AG09309 (cell line): ENCODE data around the gene BPIFA2.
"Not testable (repeated sequence)": the region's sequence is repeated elsewhere in the genome, so short reads cannot be mapped to it uniquely, and the experiment has no call there.

Source experiments
- DNase-seq: peaks from one replicate; pipeline ENCODE4 v3.0.0-alpha.2; 2010; ENCODE audit warnings: low read depth
- H3K4me3 ChIP-seq: 2 replicates; pipeline ENCODE4 v1.5.1; 2011; ENCODE audit warnings: mild to moderate bottlenecking, low read depth, low read length, moderate library complexity; ENCODE audit not compliant: control insufficient read depth
- CTCF ChIP-seq: IDR thresholded peaks from 2 replicates; pipeline ENCODE4 v1.5.1; 2011; ENCODE audit warnings: mild to moderate bottlenecking, low read depth, low read length, inconsistent platforms; ENCODE audit not compliant: insufficient read depth, control insufficient read depth; ENCODE audit errors: missing control alignments

BPIFA2 gene

GRCh38 chr20:33167859-33168258 is at the start of gene BPIFA2:
TSS of gene BPIFA2 (plus strand) at chr20:33168159. CDS start at chr20:33169146, 987 bp downstream.
- TF ChIP-seq CTCF = no peak
- no peak for DNase-seq
- H3K4me3 ChIP-seq = no peak within 1 kb of the TSS

- H3K4me3 ChIP-seq = no peak overlapping the region
- no peak for TF ChIP-seq CTCF
- DNase-seq = no peak
These were observed 47.9 kb upstream of the BPIFA2 start for GRCh38 chr20:33119725-33120720.

- TF ChIP-seq CTCF = no peak
- no peak for DNase-seq
- H3K4me3 ChIP-seq = no peak overlapping the region
These were observed 47.0 kb upstream of the BPIFA2 start for GRCh38 chr20:33120934-33121333.

GRCh38 chr20:33122297-33122696 is 45.7 kb upstream of the BPIFA2 start:
- not testable (repeated sequence) for DNase-seq

GRCh38 chr20:33124261-33124660 is 43.7 kb upstream of the BPIFA2 start:
- H3K4me3 ChIP-seq = no peak overlapping the region
- no peak for TF ChIP-seq CTCF
- DNase-seq = no peak

More at GRCh38 chr20:33122297-33122696, 45.7 kb upstream of the BPIFA2 start:
- H3K4me3 ChIP-seq = not testable (repeated sequence)

GRCh38 chr20:33124994-33125393 is 43.0 kb upstream of the BPIFA2 start:
- DNase-seq = no peak
- H3K4me3 ChIP-seq = no peak overlapping the region
- TF ChIP-seq CTCF = no peak

GRCh38 chr20:33125983-33126382 is 42.0 kb upstream of the BPIFA2 start:
- no peak overlapping the region for H3K4me3 ChIP-seq
- no peak for TF ChIP-seq CTCF
- DNase-seq = no peak
